ENCODE measurements around the gene NPTXR.

The NPTXR gene
- 7.2 to 11.0 reads per million in 2 donors for total RNA-seq

DNA sequence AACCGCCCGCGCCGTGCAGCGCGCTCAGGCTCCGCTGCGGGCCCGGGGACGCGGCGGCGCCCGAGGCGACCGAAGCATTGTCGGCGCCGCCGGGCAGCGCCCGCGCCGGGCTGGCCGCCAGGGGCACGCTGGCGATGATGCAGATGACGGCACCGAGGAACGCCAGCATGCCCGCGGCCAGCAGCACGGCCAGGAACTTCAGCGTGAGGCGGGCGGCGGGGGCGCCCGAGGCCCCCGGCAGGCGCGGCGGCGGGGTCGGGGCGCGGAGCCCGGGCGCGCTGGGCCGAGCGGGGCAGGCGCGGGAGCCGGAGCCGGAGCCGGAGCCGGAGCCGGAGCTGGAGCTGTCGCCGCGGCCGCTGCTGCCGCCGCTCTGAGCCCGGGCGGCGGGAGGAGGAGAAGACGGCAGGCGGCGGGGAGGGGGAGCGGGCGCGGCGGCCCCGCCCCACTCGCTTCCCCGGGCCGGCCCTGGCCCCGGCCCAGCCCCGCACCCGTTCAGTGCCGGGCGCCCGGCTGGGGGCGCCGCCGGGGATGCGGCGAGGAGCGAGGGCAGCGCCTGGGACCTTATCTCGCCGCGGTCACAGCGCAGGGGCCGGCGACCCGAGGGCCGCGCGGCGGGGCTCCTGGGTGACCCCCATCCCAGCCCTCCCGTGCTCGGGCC is at the start of gene NPTXR:
Gene NPTXR, minus strand, starts transcription at position 372 of the 658 bp plus-strand sequence.
- DNase-seq, result no peak

DNA sequence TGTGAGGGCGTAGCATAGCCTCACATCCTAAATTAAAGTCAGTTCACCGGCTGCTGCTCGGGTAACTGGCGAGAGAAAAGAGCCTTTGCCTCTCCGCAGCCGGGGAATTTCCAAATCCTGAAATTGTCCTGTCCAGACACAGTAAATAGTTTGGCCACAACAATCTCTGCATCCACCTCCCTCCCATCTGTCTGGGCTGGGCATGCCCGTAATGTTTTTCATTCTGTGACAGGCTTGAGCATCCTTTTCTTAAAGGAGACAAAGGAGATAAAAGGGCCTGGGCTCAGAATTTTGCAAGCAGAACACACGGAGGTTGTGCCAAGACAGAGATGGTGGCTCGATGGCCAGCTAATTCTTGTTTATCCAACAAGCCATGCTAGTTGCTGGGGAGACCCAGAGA is 47.4 kb upstream of the NPTXR start:
- no peak for DNase-seq

DNA sequence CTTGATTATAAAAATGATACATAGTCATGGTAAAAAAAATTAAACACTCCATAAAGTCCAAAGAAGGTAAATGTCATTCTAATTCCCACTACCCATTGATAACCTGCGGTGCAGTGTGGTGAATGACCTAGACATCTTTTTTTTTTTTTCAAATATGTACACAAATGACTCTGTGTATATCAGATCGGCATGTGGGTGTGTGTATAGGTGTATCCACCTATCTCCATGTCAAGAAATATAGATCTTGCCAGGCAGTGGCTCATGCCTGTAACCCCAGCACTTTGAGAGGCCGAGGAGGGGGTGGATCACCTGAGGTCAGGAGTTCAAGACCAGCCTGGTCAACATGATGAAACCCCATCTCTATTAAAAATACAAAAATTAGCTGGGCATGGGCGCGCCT is 46.5 kb upstream of the NPTXR start:
- DNase-seq, result no peak

DNA sequence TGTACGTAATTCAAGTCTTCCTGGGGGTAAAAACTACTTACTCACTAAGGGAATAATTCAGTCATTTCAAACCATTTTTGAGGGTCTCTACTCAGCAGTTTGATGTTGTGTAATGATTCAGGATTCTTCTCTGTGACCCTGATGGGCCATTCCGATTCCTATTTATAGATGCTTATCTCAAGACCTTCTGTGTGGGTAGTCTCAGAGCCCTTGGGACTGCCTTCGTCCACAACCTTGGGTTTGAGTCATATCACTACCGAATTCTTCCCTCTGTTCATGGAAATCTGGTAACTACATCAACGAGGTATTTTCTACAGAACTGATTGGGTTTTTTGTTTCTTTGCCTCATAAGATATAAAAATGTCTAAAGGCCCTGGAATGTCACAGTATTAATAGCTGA is 42.5 kb upstream of the NPTXR start:
- DNase-seq, result no peak

DNA sequence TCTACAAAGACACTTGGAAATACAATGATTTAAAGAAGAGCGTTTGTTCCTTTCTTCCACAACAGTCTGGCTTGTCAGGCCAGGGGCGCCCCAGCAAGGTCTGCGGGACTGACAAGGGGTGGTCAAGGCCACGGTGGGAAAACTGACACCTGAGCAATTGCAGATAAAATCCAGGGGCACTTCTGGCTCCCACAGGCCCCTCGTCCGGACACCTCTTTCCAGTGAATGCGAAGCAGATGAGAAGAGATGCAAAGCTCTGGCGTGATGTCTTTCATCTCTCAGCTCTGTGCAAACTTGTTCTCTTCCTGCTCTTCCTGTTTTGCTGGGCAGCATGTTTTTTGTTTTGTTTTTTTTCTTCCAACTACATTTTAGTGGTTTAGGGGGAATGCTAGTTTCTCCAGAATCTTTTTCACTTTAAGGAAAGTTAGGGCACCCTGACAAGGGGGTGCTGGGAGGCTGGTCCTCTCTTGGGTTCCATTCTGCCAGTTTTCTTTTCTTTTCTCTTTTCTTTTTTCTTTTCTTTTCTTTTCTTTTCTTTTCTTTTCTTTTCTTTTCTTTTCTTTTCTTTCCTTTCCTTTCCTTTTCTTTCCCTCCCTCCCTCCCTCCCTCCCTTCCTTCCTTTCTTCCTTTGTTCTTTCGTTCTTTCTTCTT is 39.3 kb upstream of the NPTXR start:
- no peak for DNase-seq

DNA sequence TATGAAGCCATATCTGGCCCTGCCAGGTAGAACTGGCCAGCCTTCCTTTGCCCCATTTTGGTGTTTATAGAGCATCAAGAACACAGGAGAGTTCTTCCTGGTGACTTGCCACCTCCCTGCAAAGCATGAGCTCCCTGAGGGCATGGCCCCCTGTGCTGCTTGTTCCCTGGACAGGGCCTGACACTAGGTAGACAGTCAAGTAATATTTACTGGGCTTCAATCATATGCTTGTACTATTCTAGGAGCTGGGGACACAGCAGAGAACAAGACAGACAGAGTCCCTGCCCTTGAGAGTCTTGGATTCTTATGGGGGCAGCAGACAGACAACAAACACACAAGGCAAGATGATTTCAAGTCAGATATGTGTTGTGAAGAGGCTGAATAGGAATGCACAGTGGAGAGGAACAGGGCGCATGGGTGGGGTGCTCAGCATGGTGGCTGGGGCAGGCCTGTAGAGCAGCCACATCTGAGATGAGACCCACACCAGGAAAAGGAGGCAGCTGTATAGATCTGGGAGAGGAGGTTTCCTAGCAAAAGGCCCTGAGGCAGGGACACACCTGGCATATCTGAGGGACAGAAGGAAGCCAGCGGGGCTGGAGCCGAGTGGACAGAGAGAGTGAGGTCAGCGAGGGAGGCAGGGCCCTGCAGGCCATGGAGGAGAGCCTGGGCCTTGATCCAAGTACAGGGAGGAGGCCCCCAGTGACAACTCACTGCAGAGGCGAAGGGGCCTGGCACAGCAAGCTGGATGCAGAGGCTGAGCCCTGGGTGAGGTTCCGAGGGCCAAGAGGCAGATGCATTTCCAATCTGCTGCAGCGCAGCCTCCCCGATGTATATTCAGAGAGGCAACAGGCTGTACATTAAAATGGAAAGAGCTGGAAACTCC is 38.4 kb upstream of the NPTXR start:
- no peak for DNase-seq

DNA sequence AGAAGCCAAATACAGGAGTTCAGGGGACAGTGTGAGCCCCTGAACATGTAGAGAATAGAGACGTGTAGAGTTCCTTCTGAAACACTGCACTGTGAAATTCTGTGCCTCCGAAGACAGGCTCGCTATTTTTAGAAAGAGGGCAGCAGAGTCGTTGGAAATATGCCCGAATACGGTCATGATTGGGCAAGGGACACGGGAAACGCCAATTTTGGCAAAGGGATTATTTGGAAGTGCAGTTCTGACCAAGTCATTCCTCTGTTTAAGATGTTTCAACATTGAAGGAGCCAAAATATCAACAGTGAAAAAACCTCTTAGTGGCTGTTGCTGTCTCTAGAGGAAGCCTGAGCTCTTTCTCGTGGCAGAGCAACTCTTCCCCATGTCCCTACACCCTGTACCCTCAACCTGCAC is 37.6 kb upstream of the NPTXR start:
- no peak for DNase-seq

DNA sequence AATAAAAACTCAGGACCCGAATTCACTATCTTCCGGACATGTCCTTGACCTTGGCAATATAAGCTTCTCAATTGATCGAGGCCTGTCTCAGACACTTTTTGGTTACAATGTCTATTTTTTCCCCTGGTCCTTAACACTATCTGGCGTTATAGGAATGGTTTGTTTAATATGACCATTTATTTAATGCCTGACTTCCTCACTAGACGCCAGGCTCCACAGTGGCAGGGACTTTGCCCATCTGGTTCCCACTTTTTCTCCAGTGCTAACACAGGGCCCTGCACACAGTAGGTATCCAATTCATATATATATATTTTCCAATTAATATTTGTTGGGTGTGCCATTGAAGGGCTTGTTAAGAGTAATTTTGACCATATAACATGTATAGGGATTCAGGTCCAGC is 36.1 kb upstream of the NPTXR start:
- DNase-seq, result no peak

DNA sequence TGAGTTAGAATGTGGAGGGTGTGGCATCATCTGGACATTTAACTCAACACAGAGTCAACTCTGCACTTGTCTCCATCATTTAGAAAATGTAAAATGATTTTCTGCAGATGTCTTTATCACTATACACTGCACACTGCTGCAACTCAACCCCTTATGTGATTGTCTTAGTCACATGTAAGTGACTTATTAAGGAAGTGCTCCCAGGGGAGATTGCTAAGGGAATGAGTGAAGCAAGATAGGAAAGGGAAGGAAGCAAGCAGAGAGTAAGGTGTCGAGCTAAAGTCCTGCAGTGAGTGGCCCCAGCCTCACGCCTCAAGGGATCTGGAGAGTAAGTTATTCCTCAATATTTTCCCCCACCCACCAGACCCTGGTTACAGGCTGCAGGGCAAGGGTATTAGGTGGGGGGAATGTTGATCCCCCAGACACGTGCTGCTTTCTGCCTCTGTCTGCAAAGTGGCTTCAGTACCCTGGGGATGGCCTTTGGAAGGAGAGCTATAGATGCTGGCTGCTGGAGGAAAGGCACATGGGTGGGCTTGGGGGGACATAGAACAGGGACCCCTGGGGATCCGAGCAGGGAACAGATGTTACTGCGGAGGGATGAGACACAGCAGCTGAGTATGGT is 35.4 kb upstream of the NPTXR start:
- DNase-seq, result no peak

DNA sequence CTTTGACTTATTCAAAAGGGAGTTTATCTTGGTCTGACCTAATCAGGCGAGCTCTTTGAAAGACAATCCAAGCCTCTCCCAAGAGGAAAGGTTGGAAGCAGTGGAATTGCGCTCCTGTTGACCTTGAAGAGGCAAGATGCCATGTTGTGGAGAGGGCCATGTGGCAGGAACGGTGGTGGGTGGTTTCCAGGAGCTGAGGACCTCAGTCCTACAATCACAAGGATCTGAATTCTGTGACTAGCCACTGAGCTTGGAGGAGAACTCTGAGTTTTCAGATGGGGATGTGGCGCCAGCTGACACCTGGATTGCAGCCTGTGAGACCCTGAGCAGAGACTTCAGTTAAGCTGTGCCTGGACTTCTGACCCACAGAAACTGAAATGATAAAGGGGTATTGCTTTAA is 34.2 kb upstream of the NPTXR start:
- DNase-seq, result no peak

DNA sequence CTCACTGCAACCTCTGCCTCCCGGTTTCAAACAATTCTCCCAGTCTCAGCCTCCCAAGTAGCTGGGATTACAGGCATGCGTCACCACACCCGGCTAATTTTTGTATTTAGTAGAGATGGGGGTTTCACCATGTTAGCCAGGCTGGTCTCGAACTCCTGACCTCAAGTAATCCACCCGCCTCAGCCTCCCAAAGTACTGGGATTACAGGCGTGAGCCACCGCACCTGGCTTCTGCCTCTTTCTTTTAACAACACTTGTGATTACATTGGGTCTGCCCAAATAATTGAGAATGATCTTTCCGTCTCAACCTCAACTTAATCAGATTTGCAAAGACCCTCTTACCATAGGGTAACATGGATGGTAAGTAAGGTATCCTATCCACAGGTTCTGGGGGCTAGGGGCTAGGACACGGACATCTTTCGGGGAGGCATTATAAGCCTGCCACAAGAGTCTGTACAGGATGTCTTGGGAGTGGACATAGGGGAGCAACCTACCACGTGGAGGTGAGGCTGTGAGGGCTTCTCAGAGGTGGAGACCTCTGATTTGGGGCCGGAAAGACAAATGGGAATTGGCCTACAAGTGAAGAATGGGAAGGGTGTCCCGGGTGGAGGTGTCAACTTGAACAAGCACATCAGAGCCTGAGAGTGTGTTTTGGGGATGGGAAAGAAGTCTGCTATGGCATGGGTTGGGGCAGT is 30.8 kb upstream of the NPTXR start:
- DNase-seq, result no peak

DNA sequence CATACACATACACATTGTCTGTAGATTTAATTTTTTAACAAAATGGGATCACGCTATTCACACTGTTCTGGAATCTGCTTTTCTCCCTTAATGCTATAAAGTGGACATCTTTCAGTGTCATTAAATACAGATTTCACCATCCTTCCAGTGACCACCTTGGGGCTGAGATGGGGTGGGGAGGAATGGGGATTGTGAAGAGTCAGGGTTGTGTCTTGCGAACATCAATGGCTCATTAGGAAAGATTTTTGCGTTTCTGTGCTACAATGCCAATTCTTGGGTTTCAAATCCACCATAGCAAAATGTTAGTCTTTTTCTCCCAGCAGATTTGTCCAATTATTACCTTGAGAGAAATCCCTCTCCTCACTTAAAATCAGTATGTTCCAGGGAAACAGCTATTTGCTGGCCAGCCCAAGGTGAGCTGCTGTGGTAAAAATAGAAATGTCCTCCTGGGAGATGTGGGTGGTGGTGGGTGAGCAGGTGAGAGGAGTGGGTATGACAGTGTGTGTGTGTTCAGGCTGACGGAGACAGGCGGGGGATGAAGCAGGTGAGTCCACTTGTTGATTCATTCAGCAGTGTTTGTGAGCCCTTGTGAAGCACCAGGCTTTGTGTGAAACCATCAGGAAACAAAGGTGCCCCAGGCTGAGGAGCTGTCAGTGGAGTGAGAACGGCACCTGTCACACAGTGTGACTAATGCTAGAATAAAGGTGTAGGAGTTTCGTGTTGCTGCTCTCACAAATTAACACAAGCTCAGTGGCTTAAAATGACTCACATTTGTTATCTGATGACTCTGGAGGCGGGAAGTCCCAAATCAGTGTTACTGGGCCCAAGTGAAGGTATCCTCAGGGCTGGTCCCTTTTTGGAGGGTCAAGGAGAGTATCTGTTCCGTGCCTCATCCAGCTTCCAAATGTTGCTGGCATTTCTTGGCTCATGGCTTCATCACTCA is 29.9 kb upstream of the NPTXR start:
- no peak for DNase-seq

DNA sequence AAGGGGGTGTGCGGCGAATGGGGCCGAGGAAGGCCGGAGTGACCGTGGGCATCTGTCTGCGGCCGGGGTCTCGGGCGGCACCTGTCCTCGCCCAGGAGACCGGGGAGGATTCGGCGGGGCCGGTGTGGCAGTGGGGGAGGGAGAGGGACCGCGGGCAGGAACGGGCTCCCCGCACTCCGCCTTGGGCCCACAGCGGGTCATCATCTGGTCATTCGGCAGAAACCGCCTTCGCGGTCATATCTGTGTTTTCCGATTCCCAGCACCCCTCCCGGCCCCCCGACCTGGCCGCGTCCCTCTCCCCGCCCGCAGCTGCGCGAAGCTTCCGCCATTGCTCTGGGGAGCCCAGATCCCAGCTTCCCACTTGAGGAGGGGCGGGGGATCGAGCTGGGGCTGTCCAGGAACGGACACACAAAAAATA is 29.0 kb upstream of the NPTXR start:
- no peak for DNase-seq

DNA sequence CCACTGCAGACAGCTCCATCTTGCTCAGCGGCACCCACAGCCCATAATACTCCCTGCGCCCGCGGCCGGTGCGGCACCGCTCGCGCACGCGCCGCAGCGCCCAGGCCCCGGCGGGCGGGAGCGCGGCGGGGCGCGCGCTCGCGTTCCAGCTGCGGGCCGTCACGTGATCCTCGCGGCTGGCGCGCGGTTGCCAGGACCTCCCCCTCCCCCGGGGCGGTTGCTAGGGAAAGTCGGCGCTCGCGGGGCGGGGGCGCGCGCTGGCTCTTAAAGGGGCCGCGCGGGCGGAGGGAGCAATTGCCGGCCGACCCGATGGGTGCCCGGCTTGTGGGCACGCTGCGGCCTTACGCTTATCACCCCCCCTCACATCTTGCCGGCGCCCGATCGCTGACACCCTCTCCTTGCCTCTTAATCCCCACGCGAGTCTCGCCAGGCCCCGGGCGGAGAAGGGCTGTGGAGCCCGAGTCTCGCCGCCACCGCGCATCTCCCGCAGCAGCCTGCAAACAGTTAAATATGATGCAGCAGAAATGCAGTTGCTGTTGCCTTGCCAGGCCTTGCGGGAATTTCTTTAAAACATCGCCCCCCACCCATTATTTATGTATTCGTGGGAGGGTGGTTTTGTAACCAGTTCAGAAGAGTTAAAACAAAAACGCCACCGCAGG is 28.5 kb upstream of the NPTXR start, which contains the start of gene CBX6:
Gene CBX6, minus strand, starts transcription at position 45 of the 659 bp plus-strand sequence. Its CDS starts 26 bp downstream, at position 19.
- DNase-seq, result peak; percentile 93

DNA sequence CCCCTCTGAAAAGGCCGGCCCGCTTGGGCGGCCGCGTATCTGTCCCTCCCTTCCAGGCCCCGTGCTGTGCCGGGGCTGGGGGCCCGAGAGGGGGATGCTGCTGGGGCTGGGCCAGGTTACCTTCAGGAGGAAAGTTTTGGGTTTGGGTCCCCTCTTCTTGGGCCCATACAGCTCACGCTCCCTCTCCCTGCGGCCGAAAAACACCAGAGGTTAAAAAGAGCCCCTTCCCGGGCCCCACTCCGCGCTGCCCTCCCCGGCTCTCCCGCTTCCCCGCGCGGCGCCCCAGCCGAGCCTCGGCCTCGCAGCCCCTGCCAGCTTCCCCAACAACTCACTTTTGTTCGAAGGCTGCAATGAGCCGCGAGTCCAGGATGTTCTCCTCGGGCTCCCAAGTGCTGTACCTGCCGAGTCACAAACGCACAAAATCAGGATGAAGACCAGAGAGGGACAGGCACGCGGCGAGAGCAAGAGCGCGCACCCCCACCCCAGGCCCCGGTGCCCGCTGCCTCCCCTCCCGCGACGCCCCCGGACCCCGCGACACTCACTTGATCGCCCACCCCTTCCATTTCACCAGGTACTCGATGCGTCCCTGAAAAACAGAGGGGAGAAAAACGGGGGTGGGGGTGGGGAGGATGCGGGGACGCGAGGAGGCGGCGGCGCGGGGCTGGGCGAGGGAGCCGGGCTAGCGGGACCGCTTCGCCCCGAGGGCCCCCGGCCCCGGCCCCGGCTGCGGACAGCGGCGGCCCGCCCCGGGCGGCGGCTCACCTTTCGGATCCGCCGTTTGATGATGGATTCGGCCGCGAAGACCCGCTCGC is 27.7 kb upstream of the NPTXR start:
- DNase-seq, result no peak

DNA sequence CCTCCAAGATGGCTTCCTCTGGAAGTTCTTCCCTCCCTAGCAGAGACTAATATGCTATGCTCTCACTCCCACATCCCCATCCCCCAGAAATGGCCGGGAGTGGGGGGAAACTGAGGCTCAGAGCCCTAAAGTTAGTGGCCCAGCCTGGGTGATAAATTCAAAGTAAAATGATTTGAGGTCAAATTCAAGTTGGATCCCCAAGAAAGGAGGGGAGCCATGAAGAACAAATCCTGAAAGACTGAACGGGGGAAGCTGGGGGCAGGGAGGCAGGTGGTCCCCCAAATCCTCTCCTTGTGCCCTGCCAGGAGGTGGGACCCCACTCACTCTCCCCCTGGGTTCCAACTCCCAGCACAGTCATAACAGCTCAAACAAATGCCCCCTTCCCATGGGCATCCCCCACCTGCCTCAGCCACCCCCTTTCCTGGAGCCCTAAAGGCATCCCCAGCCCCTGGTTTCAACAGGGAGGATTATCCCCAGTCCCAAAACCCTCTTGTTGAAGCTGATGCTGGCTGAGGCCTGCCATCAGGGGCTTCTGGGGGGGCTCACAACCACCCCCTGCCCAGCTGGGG is 27.0 kb upstream of the NPTXR start:
- no peak for DNase-seq

DNA sequence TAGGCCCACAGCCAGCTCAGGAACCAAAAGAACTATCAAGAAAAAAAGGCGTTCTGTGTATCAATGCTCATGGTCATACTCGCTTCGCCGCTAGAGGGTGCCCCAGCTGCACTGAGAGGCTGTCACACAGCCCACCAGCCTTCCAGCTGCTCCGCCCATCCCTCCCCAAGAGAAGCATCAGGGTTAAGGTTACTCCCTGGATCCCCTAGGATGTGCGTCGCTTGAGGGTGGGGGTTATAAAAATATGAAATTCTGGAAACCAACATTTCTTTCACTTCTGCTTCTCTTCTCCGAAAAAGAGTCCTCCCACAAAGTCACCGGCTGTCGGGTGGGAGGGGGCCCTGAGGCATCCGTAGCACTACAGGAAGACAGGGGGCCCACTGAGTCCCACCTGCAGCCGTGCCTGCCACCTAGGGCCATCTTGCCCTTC is 26.5 kb upstream of the NPTXR start:
- DNase-seq, result no peak

DNA sequence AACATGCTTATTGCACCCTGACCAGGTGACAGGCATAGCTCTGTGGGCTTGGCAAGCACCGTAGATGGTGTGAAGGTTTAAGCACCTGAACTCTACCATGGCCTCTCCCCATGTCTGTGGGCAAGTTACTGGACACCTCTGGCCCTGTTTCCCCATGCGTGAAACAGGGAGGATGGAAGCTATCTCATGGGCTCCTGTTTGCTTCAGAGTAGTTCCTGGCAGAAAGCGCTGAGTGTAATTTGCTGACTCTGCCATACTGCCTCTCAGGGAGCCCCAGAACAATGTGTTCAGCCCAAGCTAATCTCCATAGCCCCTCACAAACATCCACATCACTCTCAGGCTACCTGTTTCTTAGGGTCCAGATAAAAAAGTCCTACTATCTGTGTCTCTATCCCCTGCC is 25.8 kb upstream of the NPTXR start:
- DNase-seq, result no peak

DNA sequence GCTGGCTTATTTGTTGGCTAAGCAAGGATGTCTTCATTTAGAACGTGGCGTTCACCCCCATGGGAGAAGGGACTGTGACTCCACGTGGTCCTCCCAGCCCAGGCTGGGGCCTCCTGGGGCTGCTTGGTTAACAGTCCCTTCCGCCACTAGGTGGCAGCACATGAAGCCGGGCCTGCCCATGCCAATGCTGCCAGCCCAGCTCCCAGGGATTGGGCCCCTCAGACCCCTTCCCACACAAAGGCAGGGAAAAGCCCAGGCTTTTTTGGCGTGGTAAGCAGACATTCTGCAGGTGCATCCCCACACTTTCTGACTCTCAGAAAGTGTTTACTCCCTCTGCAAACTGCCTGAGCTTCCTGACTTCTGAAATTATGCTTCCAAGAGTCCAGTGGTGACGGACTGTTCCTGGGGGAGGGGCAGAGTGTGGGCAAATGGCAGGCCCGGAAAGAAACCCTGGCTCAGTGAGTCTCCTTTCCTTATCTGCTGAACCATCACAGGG is 25.1 kb upstream of the NPTXR start:
- no peak for DNase-seq

Data from activated gamma-delta T cell (primary cell).